Epithelial cell of proximal tubule (primary cell): ENCODE measurements around the gene CILP. TPM values are rescaled to one million over a fixed set of nuclear protein-coding genes. Genes with fewer than 3 reads are reported as not detected.

Experiments
- DNase-seq: peaks from one replicate; pipeline ENCODE4 v3.0.0-alpha.2; 2011; ENCODE audit warnings: low read depth
- H3K4me3 ChIP-seq: 2 replicates; pipeline ENCODE4 v1.5.1; 2011; ENCODE audit warnings: low read depth, mild to moderate bottlenecking, low read length
- total RNA-seq: library from RNA; depleted of rRNA; stranded (reverse); fragments of >200 nt; gene quantifications from 2 replicates; pipeline ENCODE4 v1.2.3, GENCODE V29; 2015
- TF ChIP-seq, protein P1 (sequence below): conservative IDR thresholded peaks from 2 replicates; pipeline ENCODE4 v1.5.1; 2012; ENCODE audit warnings: low read depth, mild to moderate bottlenecking, low read length

Gene CILP
- total RNA-seq, 1 donor from 2014 or later = not detected

- TF ChIP-seq, protein P1, sequence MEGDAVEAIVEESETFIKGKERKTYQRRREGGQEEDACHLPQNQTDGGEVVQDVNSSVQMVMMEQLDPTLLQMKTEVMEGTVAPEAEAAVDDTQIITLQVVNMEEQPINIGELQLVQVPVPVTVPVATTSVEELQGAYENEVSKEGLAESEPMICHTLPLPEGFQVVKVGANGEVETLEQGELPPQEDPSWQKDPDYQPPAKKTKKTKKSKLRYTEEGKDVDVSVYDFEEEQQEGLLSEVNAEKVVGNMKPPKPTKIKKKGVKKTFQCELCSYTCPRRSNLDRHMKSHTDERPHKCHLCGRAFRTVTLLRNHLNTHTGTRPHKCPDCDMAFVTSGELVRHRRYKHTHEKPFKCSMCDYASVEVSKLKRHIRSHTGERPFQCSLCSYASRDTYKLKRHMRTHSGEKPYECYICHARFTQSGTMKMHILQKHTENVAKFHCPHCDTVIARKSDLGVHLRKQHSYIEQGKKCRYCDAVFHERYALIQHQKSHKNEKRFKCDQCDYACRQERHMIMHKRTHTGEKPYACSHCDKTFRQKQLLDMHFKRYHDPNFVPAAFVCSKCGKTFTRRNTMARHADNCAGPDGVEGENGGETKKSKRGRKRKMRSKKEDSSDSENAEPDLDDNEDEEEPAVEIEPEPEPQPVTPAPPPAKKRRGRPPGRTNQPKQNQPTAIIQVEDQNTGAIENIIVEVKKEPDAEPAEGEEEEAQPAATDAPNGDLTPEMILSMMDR = no peak
- H3K4me3 ChIP-seq = no peak overlapping the region
- no peak for DNase-seq
These were observed 54.6 kb downstream of the CILP start for GRCh38 chr15:65156692-65157091.

DNA sequence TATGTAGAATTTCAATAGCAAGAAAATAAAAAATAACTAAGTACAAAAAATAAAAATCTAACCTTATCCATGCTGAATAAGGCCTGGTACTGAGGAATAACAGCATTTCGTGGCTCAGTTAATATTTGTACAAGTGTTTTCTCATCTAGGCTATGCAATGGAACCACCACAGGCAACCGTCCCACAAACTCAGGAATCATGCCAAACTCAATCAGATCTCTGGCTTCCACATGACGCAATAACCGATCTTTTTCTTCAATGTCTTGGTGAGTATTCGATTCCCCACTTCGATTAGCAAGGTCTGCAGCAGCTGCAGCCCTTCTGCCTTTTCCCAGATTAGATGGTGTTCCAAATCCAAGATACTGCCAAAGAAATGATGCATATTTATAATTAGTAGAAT, 56.6 kb downstream of the CILP start:
- no peak overlapping the region for H3K4me3 ChIP-seq
- TF ChIP-seq, protein P1 = no peak
- DNase-seq = no peak

GRCh38 chr15:65147902-65148301, 63.4 kb downstream of the CILP start:
- DNase-seq = no peak
- no peak overlapping the region for H3K4me3 ChIP-seq
- TF ChIP-seq, protein P1 = no peak

- no peak for DNase-seq
- H3K4me3 ChIP-seq = no peak overlapping the region
- TF ChIP-seq, protein P1 = no peak
These were observed 64.8 kb downstream of the CILP start for GRCh38 chr15:65146438-65146837.

Other genes with a start within 250 kb of the CILP start
- gene SPG21, start 221.6 kb downstream of the CILP start, total RNA-seq = 80.1 and 83.0 TPM in 2 replicates
- 22.1 and 27.1 TPM in 2 replicates for gene MTFMT, start 181.8 kb downstream of the CILP start, total RNA-seq
- gene SLC51B, start 166.1 kb downstream of the CILP start, total RNA-seq = not detected in 2 replicates
- not detected in 2 replicates for gene RASL12, start 143.5 kb downstream of the CILP start, total RNA-seq
- not detected in 2 replicates for gene KBTBD13, start 134.7 kb downstream of the CILP start, total RNA-seq
- 0.07 and 0.23 TPM in 2 replicates for gene UBAP1L, start 96.3 kb downstream of the CILP start, total RNA-seq
- 24.6 and 26.3 TPM in 2 replicates for gene PDCD7, start 77.7 kb downstream of the CILP start, total RNA-seq
- gene CLPX, start 26.1 kb downstream of the CILP start, total RNA-seq = 20.0 and 24.3 TPM in 2 replicates
- 3.5 and 7.9 TPM in 2 replicates for gene PARP16, start 75.4 kb upstream of the CILP start, total RNA-seq
- gene RNU5A-1, start 84.6 kb upstream of the CILP start, total RNA-seq = not detected in 2 replicates
- gene RNU5B-1, start 93.2 kb upstream of the CILP start, total RNA-seq = not detected in 2 replicates
- gene IGDCC3, start 166.5 kb upstream of the CILP start, total RNA-seq = not detected in 2 replicates
- gene IGDCC4, start 211.5 kb upstream of the CILP start, total RNA-seq = 4.0 and 6.5 TPM in 2 replicates